K562 (cell line): ENCODE results near the gene TAF4. TPM values are rescaled to one million over a fixed set of nuclear protein-coding genes. Genes with fewer than 3 reads are reported as not detected.

Experiments
- ATAC-seq: fragments of 200-7000 bp; cut with Tn5 transposase; 3 replicates; pipeline ENCODE4 v1.9.1; 2020; ENCODE audit warnings: moderate library complexity
- BruUV-seq: library from RNA; stranded (reverse); fragments of 400-500 nt; replicated peaks from 2 replicates; lab custom pipeline; 2021; lab: Mats Ljungman, UMichigan
- CTCF ChIA-PET: fragments of 300-600 bp; formaldehyde crosslinking; extraction: SDS; loops from one replicate; lab custom pipeline; 2021; ENCODE audit warnings: low intra/inter-chr PET ratio; lab: Yijun Ruan, JAX
- POLR2A ChIA-PET: fragments of 300-600, 350-650 bp; sonication (Branson Sonifier 250); formaldehyde crosslinking; extraction: SDS; loops from one replicate; lab custom pipeline; 2021; ENCODE audit warnings: antibody characterized with exemption, inconsistent platforms; lab: Yijun Ruan, JAX
- DNase-seq, 4 experiments: peaks; one replicate each; pipeline versions ENCODE4 v3.0.0 to v3.0.0-alpha.2; 2011 to 2018; ENCODE audit warnings: low spot score in 3 of 4, mixed read lengths in 3 of 4; ENCODE audit errors: extremely low read depth in 1 of 4
- FAIRE-seq: peaks from 2 replicates; lab custom pipeline; 2011; peaks lifted over from hg19 to GRCh38; lab: Jason Lieb, UNC
- H2AFZ ChIP-seq: 2 replicates; pipeline ENCODE4 v1.6.0; 2011; ENCODE audit warnings: low read depth, low read length, control low read depth, inconsistent platforms
- H3K27ac ChIP-seq: fragments of 200-600 bp; 3 replicates; pipeline ENCODE4 v1.8.0; 2011; ENCODE audit warnings: low read depth, mild to moderate bottlenecking, control low read depth, inconsistent platforms, low read length, moderate library complexity, mixed read lengths; ENCODE audit errors: extremely low read depth
- H3K27me3 ChIP-seq, 2 experiments: fragments of 300-600 bp in 1 of 2; 2 replicates in 1 of 2; 3 replicates in 1 of 2; pipeline versions ENCODE4 v1.6.0 to v1.8.0; 2011; ENCODE audit warnings: inconsistent platforms in 2 of 2, low read length in 2 of 2, mild to moderate bottlenecking in 1 of 2, mixed read lengths in 1 of 2, moderate library complexity in 1 of 2; ENCODE audit not compliant: control insufficient read depth in 2 of 2, insufficient read depth in 2 of 2
- H3K36me3 ChIP-seq: fragments of 300-600 bp; 3 replicates; pipeline ENCODE4 v1.8.0; 2011; ENCODE audit warnings: mild to moderate bottlenecking, low read length, inconsistent platforms; ENCODE audit not compliant: control insufficient read depth, insufficient read depth
- H3K4me1 ChIP-seq, 2 experiments: fragments of 200-600 bp in 1 of 2; replicated peaks in 1 of 2; 2 replicates in 1 of 2; 3 replicates in 1 of 2; pipeline versions ENCODE4 v1.5.1 to v1.8.0; 2011; ENCODE audit warnings: inconsistent platforms in 2 of 2, low read length in 2 of 2, mild to moderate bottlenecking in 1 of 2, mixed read lengths in 1 of 2, moderate library complexity in 1 of 2; ENCODE audit not compliant: control insufficient read depth in 2 of 2, insufficient read depth in 2 of 2
- H3K4me2 ChIP-seq: 2 replicates; pipeline ENCODE4 v1.6.1; 2011; ENCODE audit warnings: low read length, control low read depth, inconsistent platforms, mixed read lengths; ENCODE audit not compliant: insufficient read depth
- H3K4me3 ChIP-seq: fragments of 200-600 bp; sonication (generic), shearing (Covaris generic); 2 replicates; pipeline ENCODE4 v1.5.1; 2016; ENCODE audit warnings: control low read depth, inconsistent platforms
- H3K79me2 ChIP-seq: fragments of 200-600 bp; 3 replicates; pipeline ENCODE4 v1.8.0; 2011; ENCODE audit warnings: low read length, inconsistent platforms; ENCODE audit not compliant: control insufficient read depth, insufficient read depth
- H3K9ac ChIP-seq, 2 experiments: 2 replicates each; pipeline versions ENCODE4 v1.6.0 to v1.6.1; 2011; ENCODE audit warnings: low read depth in 2 of 2, low read length in 2 of 2, control low read depth in 1 of 2, inconsistent platforms in 1 of 2, mild to moderate bottlenecking in 1 of 2, mixed read lengths in 1 of 2; ENCODE audit not compliant: insufficient read depth in 1 of 2
- H3K9me1 ChIP-seq: one replicate; pipeline ENCODE4 v1.6.0; 2011; ENCODE audit warnings: inconsistent platforms, mild to moderate bottlenecking, low read length, moderate library complexity; ENCODE audit not compliant: control insufficient read depth, insufficient read depth
- H3K9me3 ChIP-seq: replicated peaks from 2 replicates; pipeline ENCODE4 v1.5.1; 2011; ENCODE audit warnings: low read depth, low read length, inconsistent platforms; ENCODE audit not compliant: control insufficient read depth, insufficient read depth
- H4K20me1 ChIP-seq: replicated peaks from 2 replicates; pipeline ENCODE4 v1.6.1; 2011; ENCODE audit warnings: low read length, inconsistent platforms, mixed read lengths; ENCODE audit not compliant: control insufficient read depth, insufficient read depth
- BHLHE40 ChIP-seq: IDR thresholded peaks from 2 replicates; pipeline ENCODE4 v1.6.1; 2011; ENCODE audit warnings: low read length, improper control_type of control experiment
- GABPB2 ChIP-seq: fragments of 250-450 bp; sonication (Bioruptor Pico); conservative IDR thresholded peaks from 2 replicates; pipeline ENCODE4 v1.5.1; 2021; ENCODE audit warnings: mild to moderate bottlenecking
- GATAD2A ChIP-seq: fragments of 450-650 bp; IDR thresholded peaks from 2 replicates; pipeline ENCODE4 v1.6.1; 2017
- HMG20B ChIP-seq: fragments of 250-450 bp; sonication (Bioruptor Pico); IDR thresholded peaks from 2 replicates; pipeline ENCODE4 v1.5.0; 2021; ENCODE audit warnings: mild to moderate bottlenecking
- HNRNPL ChIP-seq: fragments of 200-400 bp; formaldehyde crosslinking; IDR thresholded peaks from 2 replicates; pipeline ENCODE4 v1.6.1; 2017; ENCODE audit warnings: low read depth, mild to moderate bottlenecking, low read length
- KLF6 ChIP-seq: fragments of 250-450 bp; sonication (Bioruptor Pico); IDR thresholded peaks from 2 replicates; pipeline ENCODE4 v1.4.0; 2020; ENCODE audit warnings: mild to moderate bottlenecking, moderate library complexity, borderline replicate concordance
- MTA2 ChIP-seq: fragments of 450-650 bp; IDR thresholded peaks from 2 replicates; pipeline ENCODE4 v1.6.1; 2016; ENCODE audit warnings: low read depth
- PCBP1 ChIP-seq: fragments of 200-400 bp; formaldehyde crosslinking; IDR thresholded peaks from 2 replicates; pipeline ENCODE4 v1.6.1; 2018; ENCODE audit warnings: mild to moderate bottlenecking, low read depth, low read length; ENCODE audit not compliant: poor library complexity, severe bottlenecking
- POLR3A ChIP-seq: IDR thresholded peaks from 2 replicates; pipeline ENCODE4 v1.6.1; 2011; ENCODE audit warnings: borderline replicate concordance, mild to moderate bottlenecking, moderate library complexity; ENCODE audit not compliant: insufficient read length, insufficient read depth; ENCODE audit errors: extremely low read depth
- PTTG1 ChIP-seq: fragments of 450-650 bp; IDR thresholded peaks from 2 replicates; pipeline ENCODE4 v1.6.1; 2016; ENCODE audit warnings: low read depth, mild to moderate bottlenecking, missing genetic modification characterization, missing compliant biosample characterization
- PYGO2 ChIP-seq: fragments of 450-650 bp; IDR thresholded peaks from 2 replicates; pipeline ENCODE4 v1.6.1; 2016; ENCODE audit warnings: mild to moderate bottlenecking, missing genetic modification characterization, moderate library complexity, missing compliant biosample characterization
- SMARCA5 ChIP-seq: fragments of 450-650 bp; IDR thresholded peaks from 2 replicates; pipeline ENCODE4 v1.6.1; 2016
- STAG1 ChIP-seq: sonication (generic); formaldehyde crosslinking; IDR thresholded peaks from 2 replicates; pipeline ENCODE4 v1.5.0; 2020; ENCODE audit warnings: missing genetic modification reagents, borderline replicate concordance
- ZNF224 ChIP-seq: sonication (generic); formaldehyde crosslinking; IDR thresholded peaks from 2 replicates; pipeline ENCODE4 v1.8.0; 2022; ENCODE audit warnings: mild to moderate bottlenecking, missing genetic modification reagents
- ZNF695 ChIP-seq: fragments of 450-650 bp; formaldehyde crosslinking; IDR thresholded peaks from 2 replicates; pipeline ENCODE4 v1.4.0; 2020; ENCODE audit warnings: mild to moderate bottlenecking, moderate library complexity
- ZNF766 ChIP-seq: fragments of 200-800 bp; sonication (Bioruptor generic); conservative IDR thresholded peaks from 2 replicates; pipeline ENCODE4 v1.6.1; 2016; ENCODE audit warnings: missing genetic modification characterization, missing compliant biosample characterization
- WGBS: fragments of 100-300 bp; shearing (Covaris generic); methylation state at CpG from one replicate; pipeline ENCODE4 v1.1.6; 2016; ENCODE audit warnings: low coverage, mixed read lengths; ENCODE audit not compliant: insufficient coverage; ENCODE audit errors: missing lambda C conversion rate; 5-methylcytosine and 5-hydroxymethylcytosine counted together
- in situ Hi-C: fragments of 300-500 bp; cut with MboI; formaldehyde crosslinking; loops from 4 replicates; pipeline ENCODE4 v1.15.0; 2018; ENCODE audit warnings: inconsistent platforms, mixed read lengths
- intact Hi-C: fragments of 100-400 bp; cut with micrococcal nuclease; formaldehyde crosslinking; loops from 2 replicates; pipeline ENCODE4 v1.14.2; 2022
- polyA plus RNA-seq, 8 experiments: library from polyadenylated mRNA; depleted of rRNA in 4 of 8; stranded (reverse) in 5 of 8; unstranded in 3 of 8; fragments of >200 nt; fragmentation: Nextera tagmentation in 2 of 8; fragmentation: Illumina TruSeq in 1 of 8; extraction: Ambion mirVana in 2 of 8; extraction: Trizol in 1 of 8; gene quantifications; 2 replicates each; pipeline versions ENCODE4 v1.2.1 to v1.2.3, GENCODE V29; 2011 to 2014; ENCODE audit warnings: inconsistent platforms in 1 of 8, missing spikeins in 1 of 8
- total RNA-seq, 7 experiments: library from RNA; depleted of rRNA in 6 of 7; stranded (reverse); fragments of >200 nt in 6 of 7; fragmentation: Illumina TruSeq in 2 of 7; extraction: Trizol in 2 of 7; gene quantifications; 2 replicates each; pipeline versions ENCODE4 v1.2.1 to v1.2.3, GENCODE V29; 2011 to 2021; ENCODE audit warnings: low replicate concordance in 1 of 7
- TF ChIP-seq, protein P1 (sequence below): fragments of 450-650 bp; IDR thresholded peaks from 2 replicates; pipeline ENCODE4 v1.6.1; 2016
- TF ChIP-seq, protein P2 (sequence below): sonication (generic); formaldehyde crosslinking; IDR thresholded peaks from 2 replicates; pipeline ENCODE4 v1.5.0; 2020; ENCODE audit warnings: missing genetic modification reagents

TAF4 gene
- total and polyA plus RNA-seq, 9 of the 15 experiments (the other 6 are each of a cell fraction or from before 2014, with no cell fraction given): 0.44 to 28.3 (median 5.6) TPM

DNA sequence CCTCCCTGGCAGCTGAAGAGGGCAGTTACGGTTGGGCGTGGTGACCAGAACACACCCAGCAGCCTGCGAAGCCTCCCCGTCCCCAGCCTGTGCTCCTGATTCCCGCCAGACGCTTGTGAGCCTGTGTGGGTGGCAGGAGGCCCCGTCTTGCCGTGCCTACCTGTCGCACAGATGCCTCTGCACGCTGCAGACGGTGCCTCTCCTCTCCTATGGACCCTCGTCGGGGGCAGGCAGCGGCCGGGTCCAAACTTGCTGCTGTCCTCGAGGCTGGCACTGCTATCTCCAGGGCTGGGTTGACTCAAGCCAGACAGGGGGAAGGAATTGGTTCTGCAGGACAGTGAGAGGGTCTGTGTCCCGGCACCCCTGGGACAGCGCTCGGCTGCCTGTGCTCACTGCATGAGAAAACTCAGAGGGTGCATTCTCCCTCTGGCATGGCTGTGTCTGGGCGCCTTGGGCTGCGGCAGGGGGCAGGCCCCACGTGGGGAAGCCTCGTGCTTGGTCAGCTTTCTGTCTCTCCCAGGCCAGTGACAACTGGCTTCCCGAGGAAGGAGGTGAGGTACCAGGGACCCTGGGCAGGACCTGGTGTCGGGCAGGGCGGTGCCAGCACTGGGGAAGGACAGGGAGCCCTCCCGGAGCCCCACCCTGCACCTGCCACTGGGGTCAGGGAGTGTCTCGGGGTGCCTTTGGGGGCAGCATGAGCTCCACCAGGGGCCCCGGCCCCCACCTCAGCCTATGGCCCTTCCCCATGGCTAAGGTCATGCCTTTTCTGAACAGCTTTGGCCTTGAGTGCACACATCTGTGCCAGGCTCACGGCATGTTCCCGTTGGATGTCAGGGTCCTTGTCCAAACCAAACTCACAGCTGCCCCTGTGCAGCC lies 127.5 kb downstream of the TAF4 start (continued):
- TF ChIP-seq ZNF695 (CRISPR knock-in tag) (no peak), MTA2 (no peak), PYGO2 (tag) (no peak), HNRNPL (no peak)
- TF ChIP-seq, protein P1, sequence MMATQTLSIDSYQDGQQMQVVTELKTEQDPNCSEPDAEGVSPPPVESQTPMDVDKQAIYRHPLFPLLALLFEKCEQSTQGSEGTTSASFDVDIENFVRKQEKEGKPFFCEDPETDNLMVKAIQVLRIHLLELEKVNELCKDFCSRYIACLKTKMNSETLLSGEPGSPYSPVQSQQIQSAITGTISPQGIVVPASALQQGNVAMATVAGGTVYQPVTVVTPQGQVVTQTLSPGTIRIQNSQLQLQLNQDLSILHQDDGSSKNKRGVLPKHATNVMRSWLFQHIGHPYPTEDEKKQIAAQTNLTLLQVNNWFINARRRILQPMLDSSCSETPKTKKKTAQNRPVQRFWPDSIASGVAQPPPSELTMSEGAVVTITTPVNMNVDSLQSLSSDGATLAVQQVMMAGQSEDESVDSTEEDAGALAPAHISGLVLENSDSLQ: no peak
- TF ChIP-seq, all 486 proteins: peak for 0

DNA sequence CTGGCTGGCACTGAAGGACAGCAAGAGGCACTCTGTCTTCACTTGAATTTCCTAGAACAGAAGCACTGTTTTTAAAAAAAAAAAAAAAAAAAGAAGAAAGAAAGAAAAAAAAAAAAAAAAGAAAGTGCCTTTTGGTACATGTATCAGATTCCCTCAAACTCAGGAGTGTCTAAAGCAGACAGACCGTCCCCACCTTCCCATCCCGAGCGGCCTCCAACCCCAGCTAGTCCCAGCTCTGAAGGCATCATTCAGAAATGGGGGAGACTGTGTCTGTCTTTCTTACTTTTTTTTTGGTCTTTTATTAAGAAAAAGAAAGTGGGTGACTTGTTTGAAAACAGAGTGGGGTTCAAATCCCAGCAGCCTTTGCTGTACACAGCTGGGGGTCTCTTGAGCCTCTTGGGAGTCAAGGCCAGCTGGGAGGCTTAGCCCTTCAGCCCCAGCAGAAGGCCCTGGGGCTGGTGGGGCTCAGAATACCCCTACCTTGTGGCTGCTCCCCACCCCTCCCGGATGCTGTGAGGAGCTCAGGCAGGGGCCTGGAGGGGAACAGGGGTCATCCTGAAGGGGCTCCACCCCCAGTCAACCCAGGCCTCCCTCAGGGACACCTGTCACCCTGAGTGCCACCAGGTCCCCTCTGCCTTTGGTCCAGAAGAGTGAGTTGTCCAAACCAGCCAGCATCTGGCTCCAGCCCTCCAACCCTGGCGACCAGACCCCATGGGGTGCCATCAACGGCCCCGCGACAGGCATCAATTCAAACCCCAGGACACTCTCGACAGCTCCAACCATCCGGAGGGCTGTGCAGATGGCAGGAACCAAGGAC lies 128.3 kb downstream of the TAF4 start:
- Histone ChIP-seq H3K4me1 (peaks cover 0 to 18% of the 10 kb centered on the region in 2 experiments; a peak in 2 of 5 replicates), H3K4me3 (no peak overlapping the region), H4K20me1 (peaks cover 13% of the 10 kb centered on the region), H3K79me2 (no peaks in the 10 kb centered on the region), H3K4me2 (no peak overlapping the region), H2AFZ (no peak overlapping the region), H3K9me1 (no peaks in the 10 kb centered on the region), H3K27ac (no peak overlapping the region), H3K9ac (no peak overlapping the region), H3K36me3 (no peaks in the 10 kb centered on the region), H3K9me3 (no peaks in the 10 kb centered on the region), H3K27me3 (peaks cover 14 to 52% of the 10 kb centered on the region in 2 experiments)
- intact Hi-C loops: no loop called here
- no peak for ATAC-seq
- no peak for DNase-seq
- in situ Hi-C loops: no loop called here
- 0% methylated on average over 10 of the region's 10 CpGs for WGBS
- no TSS peak for BruUV-seq
- ChIA-PET POLR2A (interaction anchor here (0.6 kb wide), 1 partner anchor 22 kb away, joined by 3 read pairs; no protein-coding TSS in a partner anchor), CTCF (no interaction called here)
- no peak for FAIRE-seq
- TF ChIP-seq POLR3A (no peak), ZNF766 (no peak), SMARCA5 (no peak), HMG20B (CRISPR knock-in tag) (no peak), HNRNPL (no peak), KLF6 (CRISPR knock-in tag) (no peak), PCBP1 (no peak), GATAD2A (no peak), GABPB2 (CRISPR knock-in tag) (no peak), ZNF224 (CRISPR knock-in tag) (no peak), PTTG1 (tag) (no peak), BHLHE40 (no peak), STAG1 (CRISPR knock-in tag) (no peak)
- TF ChIP-seq, protein P2, sequence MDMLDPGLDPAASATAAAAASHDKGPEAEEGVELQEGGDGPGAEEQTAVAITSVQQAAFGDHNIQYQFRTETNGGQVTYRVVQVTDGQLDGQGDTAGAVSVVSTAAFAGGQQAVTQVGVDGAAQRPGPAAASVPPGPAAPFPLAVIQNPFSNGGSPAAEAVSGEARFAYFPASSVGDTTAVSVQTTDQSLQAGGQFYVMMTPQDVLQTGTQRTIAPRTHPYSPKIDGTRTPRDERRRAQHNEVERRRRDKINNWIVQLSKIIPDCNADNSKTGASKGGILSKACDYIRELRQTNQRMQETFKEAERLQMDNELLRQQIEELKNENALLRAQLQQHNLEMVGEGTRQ (CRISPR knock-in tag): no peak
